KOPT-K1 (cell line): ENCODE data around the gene ORAI1.
"Not testable (repeated sequence)": the region's sequence is repeated elsewhere in the genome, so short reads cannot be mapped to it uniquely, and the experiment has no call there.

Experiments used
- H3K27ac ChIP-seq: fragments of 200-600 bp; sonication (generic); 2 replicates; pipeline ENCODE4 v1.5.1; 2016; ENCODE audit warnings: antibody characterized with exemption, mild to moderate bottlenecking, low read depth, low read length; ENCODE audit not compliant: poor library complexity, severe bottlenecking
- H3K36me3 ChIP-seq: fragments of 200-600 bp; sonication (generic); 2 replicates; pipeline ENCODE4 v1.5.1; 2017; ENCODE audit warnings: antibody characterized with exemption, mild to moderate bottlenecking, low read length, moderate library complexity; ENCODE audit not compliant: insufficient read depth
- H3K9me3 ChIP-seq: fragments of 200-600 bp; sonication (generic); 2 replicates; pipeline ENCODE4 v1.5.1; 2017; ENCODE audit warnings: antibody characterized with exemption, low read length, mild to moderate bottlenecking; ENCODE audit not compliant: insufficient read depth, poor library complexity, severe bottlenecking

The ORAI1 gene

DNA sequence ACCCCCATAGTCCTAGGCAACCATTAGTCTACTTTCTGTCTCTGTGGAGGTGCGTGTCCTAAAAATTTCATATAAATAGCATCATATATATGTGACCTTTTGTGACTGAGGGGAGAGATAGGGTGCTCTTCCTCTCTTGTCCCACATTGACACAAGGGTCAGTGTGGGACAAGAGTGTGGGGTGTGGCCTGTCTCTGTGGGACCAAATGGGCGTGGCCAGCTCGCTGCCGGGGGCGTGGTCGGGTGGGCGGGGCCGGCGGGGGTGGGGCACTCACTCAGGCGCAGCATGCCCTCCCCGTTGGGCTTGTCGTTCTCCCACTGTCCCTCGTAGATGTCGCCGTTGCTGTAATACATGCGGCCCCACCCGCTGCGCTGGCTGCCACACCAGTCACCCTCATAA lies 27.7 kb downstream of the ORAI1 start:
- peaks cover 13% of the 10 kb centered on the region for H3K36me3 ChIP-seq
- no peaks in the 10 kb centered on the region for H3K9me3 ChIP-seq
- H3K27ac ChIP-seq = no peak overlapping the region

DNA sequence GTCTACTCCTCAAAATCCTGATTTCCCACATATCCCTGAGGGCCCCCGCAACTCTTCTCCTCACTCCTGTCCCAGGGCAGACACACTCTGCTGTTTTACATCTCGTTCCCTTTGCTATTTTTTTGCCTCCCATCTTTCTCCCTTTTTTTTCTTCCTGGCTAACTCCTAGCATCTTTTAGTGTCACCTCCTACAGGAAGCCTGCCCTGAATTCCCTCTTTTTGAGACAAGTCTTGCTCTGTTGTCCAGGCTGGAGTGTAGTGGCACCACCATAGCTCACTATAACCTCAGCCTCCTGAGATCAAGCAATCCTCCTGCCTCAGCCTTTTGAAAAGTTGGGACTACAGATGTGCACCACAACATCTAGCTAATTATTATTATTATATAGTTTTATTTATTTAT lies 29.8 kb downstream of the ORAI1 start:
- no peaks in the 10 kb centered on the region for H3K9me3 ChIP-seq
- no peak overlapping the region for H3K27ac ChIP-seq
- peaks cover 12% of the 10 kb centered on the region for H3K36me3 ChIP-seq

DNA sequence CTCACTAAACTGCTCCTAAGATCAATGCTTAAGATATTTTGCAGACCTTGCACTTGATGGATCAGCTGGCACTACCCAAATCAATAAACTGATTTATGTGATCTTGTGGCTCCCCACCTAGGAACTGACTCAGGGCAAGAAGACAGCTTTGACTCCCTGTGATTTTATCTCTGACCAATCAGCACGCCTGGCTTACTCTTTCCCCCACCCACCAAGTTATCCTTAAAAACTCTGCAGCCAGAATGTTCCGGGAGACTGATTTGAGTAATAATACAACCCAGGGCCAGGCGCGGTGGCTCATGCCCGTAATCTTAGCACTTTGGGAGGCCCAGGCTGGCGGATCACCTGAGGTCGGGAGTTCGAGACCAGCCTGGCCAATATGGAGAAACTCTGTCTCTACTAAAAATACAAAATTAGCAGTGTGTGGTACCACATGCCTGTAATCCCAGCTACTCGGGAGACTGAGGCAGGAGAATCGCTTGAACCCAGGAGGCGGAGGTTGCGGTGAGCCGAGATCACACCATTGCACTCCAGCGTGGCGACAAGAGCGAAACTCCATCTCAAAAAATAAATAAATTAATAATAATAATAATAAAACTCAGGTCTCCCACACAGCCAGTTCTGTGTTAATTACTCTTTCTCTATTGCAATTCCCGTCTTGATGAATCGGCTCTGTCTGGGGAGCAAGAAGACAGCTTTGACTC lies 31.1 kb downstream of the ORAI1 start:
- no peaks in the 10 kb centered on the region for H3K9me3 ChIP-seq
- peaks cover 4% of the 10 kb centered on the region; the same call in 1 of the 2 replicates for H3K36me3 ChIP-seq
- peak overlapping the region; percentile 97 for H3K27ac ChIP-seq

DNA sequence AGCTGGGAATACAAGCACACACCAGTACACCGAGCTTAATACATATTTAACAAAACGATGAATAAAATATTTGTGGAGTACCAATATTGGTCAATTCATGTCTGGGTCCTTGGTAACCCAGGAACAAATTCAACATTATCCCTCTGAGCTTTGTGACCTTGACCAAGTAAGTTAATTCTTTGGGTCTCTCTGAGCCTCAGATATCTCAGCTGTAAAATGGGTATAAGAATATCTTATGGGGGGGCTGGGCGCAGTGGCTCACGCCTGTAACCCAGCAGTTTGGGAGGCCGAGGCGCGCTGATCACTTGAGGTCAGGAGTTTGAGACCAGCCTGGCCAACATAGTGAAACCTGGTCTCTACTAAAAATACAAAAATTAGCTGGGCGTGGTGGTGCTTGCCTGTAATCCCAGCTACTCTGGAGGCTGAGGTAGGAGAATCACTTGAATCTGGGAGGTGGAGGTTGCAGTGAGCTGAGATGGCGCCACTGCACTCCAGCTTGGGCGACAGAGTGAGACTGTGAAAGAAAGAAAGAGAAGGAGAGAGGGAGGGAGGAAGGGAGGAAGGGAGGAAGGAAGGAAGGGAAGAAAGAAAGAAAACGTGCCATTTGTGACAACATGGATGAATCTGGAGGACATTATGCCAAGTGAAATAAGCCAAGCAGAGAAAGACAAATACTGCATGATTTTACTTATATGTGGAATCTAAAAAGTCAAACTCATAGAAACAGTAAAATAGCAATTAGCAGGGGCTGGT lies 35.2 kb downstream of the ORAI1 start:
- peak overlapping the region; percentile 41 for H3K27ac ChIP-seq
- H3K36me3 ChIP-seq, H3K9me3 ChIP-seq: not testable (repeated sequence)

DNA sequence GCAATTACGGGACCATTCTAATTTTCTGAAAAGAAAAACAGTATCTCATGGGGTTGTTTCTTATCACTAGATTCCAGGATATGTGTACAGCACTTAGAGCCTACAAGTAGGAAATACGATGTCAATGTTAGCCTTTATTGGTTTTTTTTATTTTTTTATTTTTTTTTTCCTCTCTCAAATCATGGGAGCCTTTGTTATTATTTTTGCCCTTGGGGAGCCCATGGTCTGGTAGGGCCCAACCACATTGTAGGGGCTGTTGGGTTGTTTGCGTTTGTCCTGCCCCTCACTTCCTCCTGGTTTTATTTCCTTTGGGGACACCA lies 37.2 kb downstream of the ORAI1 start:
- no peaks in the 10 kb centered on the region for H3K9me3 ChIP-seq
- H3K27ac ChIP-seq = peak overlapping the region; percentile 83
- H3K36me3 ChIP-seq = peaks cover 17% of the 10 kb centered on the region; the same call in 1 of the 2 replicates

DNA sequence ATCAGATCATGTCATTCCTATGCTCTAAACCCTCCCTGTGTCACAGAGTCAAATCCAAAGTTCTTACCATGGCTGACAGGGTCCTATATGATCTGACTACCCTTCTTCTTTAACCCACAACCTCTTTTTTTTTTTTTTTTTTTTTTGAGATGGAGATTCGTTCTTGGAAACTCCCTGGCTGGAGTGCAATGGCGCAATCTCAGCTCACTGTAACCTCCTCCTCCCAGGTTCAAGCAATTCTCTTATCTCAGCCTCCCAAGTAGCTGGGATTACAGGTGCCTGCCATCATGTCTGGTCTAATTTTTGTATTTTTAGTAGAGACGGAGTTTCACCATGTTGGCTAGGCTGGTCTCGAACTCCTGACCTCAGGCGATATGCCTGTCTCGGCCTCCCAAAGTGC lies 40.5 kb downstream of the ORAI1 start:
- Histone ChIP-seq H3K27ac (peak overlapping the region; percentile 23), H3K36me3 (peaks cover 31% of the 10 kb centered on the region)
- not testable (repeated sequence) for H3K9me3 ChIP-seq

DNA sequence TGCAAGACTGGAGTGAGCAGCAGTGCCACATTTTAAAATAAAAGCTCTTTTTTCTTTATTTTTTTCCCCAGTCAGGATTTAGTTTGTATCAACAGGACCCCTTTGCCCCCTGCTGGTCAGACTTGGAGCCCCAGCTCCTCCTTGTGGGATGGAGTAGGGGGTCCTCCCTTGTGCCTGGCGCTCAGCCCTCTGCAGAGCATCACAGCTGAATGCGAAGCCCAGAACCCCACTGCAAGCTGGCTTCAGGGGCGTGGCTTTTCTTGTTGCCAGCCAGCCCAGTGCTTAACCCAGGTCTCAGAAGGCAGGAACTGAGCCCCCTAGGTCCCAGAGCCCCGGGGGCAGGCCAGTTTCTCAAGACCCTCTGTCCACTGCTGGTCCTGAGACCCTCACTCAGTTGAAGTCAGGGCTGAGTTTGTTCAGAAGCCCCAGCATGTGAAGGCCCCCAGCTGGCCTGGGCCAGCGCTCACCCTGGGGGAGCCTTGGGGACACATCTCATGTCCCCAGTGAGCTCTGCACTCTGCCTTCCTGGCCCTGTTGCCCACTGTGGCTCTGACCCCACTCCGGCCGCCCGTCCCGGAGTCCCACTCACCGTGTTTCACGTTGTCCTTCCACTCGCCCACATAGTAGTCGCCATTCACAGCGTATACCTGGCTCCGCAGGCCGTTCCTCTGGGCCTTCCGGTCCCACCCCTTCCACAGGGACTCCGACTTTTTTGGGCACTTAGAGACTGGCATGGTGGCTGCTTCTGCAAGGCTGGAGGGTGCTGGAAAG lies 42.6 kb downstream of the ORAI1 start:
- Histone ChIP-seq H3K9me3 (no peaks in the 10 kb centered on the region), H3K27ac (peak overlapping the region; percentile 31), H3K36me3 (peaks cover 31% of the 10 kb centered on the region)

DNA sequence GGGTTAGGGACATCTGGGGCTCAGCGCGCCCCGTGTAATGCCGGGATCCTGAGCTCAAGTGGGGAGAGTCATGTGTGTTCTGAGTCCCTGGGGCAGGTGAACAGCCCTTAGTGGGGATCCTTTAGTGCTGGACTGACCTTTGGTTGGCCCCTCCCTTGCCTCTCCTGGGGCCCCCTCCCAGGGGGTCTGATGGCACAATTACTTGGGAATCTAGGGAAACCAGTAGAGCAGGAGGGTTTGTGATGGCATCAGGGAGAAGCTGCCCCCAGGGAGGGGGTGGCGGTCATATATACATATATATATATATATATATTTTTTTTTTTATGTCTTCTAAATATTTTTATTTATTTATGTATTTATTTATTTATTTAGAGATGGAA lies 43.2 kb downstream of the ORAI1 start, which contains the start of gene MORN3:
MORN3 (minus strand) TSS at position 134 of the 380 bp plus-strand sequence. CDS start 171 bp downstream, outside the sequence.
- Histone ChIP-seq H3K27ac (peak within 1 kb of the TSS; percentile 31), H3K9me3 (no peaks in the 10 kb centered on the region), H3K36me3 (peaks cover 31% of the 10 kb centered on the region)

DNA sequence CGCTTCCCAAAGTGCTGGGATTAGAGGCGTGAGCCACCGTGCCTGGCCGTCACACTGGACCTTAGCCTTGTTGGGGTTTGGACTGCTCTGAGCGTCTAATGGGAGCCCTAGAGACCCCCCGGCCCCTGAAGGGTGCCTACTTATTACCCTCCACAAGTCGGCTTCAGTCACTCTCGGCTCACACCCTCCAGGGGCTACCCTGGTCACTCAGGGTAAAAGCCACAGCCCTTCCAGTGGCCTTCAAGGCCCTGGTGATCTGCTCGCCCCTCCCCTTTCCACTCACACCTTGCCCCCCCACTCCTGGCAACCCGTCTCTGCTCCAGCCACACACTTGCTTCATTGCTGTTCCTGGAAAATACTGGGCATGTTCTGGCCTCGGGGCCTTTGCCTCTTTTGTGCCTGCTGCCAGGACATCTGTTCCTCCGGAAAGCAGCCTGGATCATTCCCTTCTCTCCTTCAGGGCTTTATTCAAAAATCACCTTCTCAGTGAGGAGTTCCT lies 46.7 kb downstream of the ORAI1 start:
- Histone ChIP-seq H3K27ac (peak overlapping the region; percentile 62), H3K9me3 (no peaks in the 10 kb centered on the region), H3K36me3 (peaks cover 17% of the 10 kb centered on the region)

DNA sequence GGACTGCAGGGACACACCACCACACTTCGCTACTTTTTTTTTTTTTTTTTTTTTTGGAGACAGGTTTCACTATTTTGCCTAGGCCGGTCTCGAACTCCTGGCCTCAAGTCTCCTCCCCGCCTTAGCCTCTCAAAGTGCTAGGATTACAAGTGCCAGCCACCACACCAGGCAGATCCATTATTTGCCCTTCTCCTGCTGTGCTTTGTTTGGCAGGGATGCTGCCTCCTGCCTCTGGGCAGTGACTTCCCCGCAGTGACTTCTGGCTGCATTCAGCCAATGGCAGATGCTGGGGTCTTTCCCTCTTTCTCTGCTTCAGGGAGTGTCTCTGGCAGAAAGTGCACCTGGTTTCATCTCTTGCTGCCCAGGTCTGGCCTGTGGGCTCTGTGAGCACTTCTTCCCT lies 49.9 kb downstream of the ORAI1 start:
- Histone ChIP-seq H3K27ac (no peak overlapping the region), H3K36me3 (no peaks in the 10 kb centered on the region), H3K9me3 (no peaks in the 10 kb centered on the region)

DNA sequence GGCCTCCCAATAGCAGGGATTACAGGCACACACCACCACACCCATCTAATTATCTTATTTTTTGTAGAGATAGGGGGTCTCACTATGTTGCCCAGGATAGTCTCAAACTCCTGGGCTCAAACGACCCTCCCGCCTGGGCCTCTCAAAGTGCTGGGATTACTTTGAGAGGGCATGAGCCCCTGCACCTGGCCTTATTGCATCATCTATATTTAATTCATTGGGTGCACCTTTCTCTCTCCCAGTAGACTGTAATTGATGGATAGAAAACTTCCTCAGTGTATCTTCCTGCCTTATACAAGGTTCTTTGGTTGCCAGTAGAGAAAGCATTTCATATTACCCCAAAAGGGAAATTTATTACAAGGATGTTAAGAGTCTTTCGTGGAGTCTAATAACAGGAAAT lies 52.0 kb downstream of the ORAI1 start:
- no peaks in the 10 kb centered on the region for H3K36me3 ChIP-seq
- H3K9me3 ChIP-seq = no peaks in the 10 kb centered on the region
- peak overlapping the region; percentile 8 for H3K27ac ChIP-seq

DNA sequence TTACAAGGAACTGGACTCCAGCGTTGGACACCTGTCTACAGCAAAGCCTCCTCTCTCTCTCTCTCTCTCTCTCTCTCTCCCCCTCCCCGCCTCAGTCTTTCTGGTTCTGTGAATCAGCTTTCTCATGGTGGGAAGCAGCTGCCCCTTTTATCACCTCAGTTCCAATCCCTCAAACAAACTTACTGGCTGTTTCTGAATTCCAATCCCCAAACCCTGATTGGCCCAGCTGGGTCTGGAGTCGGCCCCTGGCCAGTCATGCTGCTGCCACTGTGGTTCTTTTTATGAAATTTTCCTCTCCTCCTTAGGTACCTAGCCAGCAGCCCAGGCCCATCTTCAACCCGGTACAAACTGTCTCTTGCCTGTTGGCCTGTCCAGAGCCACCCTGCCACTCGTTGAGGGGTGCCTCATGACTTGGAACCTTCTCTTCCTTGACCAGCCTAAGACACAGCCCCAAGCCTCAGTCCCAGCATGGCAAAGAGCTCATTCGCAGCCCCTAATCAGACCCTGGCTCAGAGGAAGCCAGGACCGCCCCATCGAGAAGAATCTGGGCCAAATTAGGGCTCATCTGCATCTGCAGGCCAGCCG lies 52.5 kb downstream of the ORAI1 start:
- Histone ChIP-seq H3K27ac (peak overlapping the region; percentile 8), H3K9me3 (no peaks in the 10 kb centered on the region), H3K36me3 (no peaks in the 10 kb centered on the region)

DNA sequence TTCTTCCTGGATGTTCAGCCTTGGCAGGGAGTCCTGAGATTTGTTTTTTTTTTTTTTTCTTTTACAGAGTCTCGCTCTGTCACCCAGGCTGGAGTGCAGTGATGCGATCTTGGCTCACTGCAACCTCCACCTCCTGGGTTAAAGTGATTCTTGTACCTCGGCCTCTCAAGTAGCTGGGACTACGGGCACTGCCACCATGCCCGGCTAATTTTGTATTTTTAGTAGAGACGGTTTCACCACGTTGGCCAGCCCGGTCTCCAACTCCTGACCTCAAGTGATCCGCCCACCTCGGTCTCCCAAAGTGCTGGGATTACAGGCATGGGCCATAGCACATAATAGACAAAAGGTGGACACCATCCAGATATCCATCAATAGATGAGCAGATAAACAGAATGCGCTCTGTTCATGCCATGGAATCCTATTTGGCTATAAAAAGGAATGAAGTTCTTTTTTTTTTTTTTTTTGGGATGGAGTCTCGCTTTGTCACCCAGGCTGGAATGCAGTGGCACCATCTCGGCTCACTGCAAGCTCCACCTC lies 53.4 kb downstream of the ORAI1 start:
- not testable (repeated sequence) for H3K36me3 ChIP-seq, H3K9me3 ChIP-seq
- H3K27ac ChIP-seq = peak overlapping the region; percentile 8

DNA sequence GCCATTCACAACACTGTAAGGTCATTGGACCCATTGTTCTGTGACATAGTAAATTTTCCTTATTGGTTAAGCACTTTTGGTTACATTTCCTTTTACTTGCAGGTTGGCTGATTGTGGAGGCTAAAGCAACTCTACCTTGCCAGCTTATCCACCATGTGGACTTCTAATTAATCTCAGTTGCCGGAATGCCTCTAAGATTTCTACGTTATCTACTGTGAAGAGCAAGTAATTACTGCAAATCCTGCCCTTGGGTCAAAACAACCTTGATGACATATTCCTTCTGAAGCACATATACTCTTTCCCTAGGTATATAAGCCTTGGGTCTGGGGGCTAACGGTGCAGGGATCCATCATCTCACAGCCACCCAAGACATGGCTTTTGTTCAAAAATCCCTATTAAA lies 62.6 kb downstream of the ORAI1 start:
- H3K27ac ChIP-seq = no peak overlapping the region
- H3K9me3 ChIP-seq = no peaks in the 10 kb centered on the region
- no peaks in the 10 kb centered on the region for H3K36me3 ChIP-seq

DNA sequence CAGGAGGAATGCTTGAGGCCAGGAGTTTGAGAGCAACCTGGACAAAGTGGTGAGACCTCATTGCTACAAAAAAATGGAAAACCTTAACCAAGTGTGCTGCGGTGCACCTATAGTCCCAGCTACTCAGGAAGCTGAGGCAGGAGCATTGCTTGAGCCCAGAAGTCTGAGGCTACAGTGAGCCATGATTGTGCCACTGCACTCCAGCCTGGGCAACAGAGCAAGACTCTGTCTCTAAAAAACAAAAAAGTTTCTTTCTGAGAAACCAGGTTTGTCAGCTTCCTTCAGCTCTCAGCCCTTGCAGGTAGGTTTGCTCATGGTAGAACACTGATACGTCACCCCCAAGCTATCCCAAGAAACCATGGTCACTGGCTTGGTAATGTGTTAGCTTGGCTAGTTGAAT lies 63.1 kb downstream of the ORAI1 start:
- Histone ChIP-seq H3K9me3 (no peaks in the 10 kb centered on the region), H3K27ac (no peak overlapping the region), H3K36me3 (no peaks in the 10 kb centered on the region)
